HepG2 (cell line): Measurements from ENCODE around the gene CDH23. TPM values are rescaled to one million over a fixed set of nuclear protein-coding genes. Genes with fewer than 3 reads are reported as not detected.

Source experiments
- ATAC-seq: fragments of 200-7000 bp; cut with Tn5 transposase; 3 replicates; pipeline ENCODE4 v1.9.1; 2020; ENCODE audit warnings: mild to moderate bottlenecking, moderate library complexity
- BruUV-seq: library from RNA; stranded (reverse); fragments of 400-500 nt; replicated peaks from 2 replicates; lab custom pipeline; 2021; lab: Mats Ljungman, UMichigan
- CTCF ChIA-PET: fragments of 300-600 bp; formaldehyde crosslinking; extraction: SDS; loops from one replicate; lab custom pipeline; 2021; ENCODE audit warnings: low total read pairs, inconsistent platforms, low intra/inter-chr PET ratio; lab: Yijun Ruan, JAX
- POLR2A ChIA-PET: fragments of 350-600 bp; sonication (Branson Sonifier 250); formaldehyde crosslinking; loops from one replicate; lab custom pipeline; 2020; ENCODE audit warnings: antibody characterized with exemption, inconsistent platforms; lab: Yijun Ruan, JAX
- DNase-seq: peaks from one replicate; pipeline ENCODE4 v3.0.0-alpha.2; 2015; ENCODE audit warnings: low spot score
- FAIRE-seq: peaks from 3 replicates; lab custom pipeline; 2011; peaks lifted over from hg19 to GRCh38; lab: Jason Lieb, UNC
- H2AFZ ChIP-seq: one replicate; pipeline ENCODE4 v1.6.1; 2011; ENCODE audit warnings: low read length, inconsistent platforms
- H3K27ac ChIP-seq: fragments of 300-600 bp; 3 replicates; pipeline ENCODE4 v1.8.0; 2011; ENCODE audit warnings: mixed run types, mild to moderate bottlenecking, mixed read lengths, low read length, inconsistent platforms; ENCODE audit not compliant: insufficient read depth; ENCODE audit errors: extremely low read length
- H3K27me3 ChIP-seq, 2 experiments: fragments of 200-600 bp in 1 of 2; 2 replicates in 1 of 2; 3 replicates in 1 of 2; pipeline versions ENCODE4 v1.6.0 to v1.8.0; 2011; ENCODE audit warnings: low read length in 2 of 2, mild to moderate bottlenecking in 2 of 2, moderate library complexity in 2 of 2, inconsistent platforms in 1 of 2; ENCODE audit not compliant: insufficient read depth in 2 of 2, control insufficient read depth in 1 of 2
- H3K36me3 ChIP-seq, 2 experiments: fragments of 200-600 bp in 1 of 2; replicated peaks in 1 of 2; 2 replicates in 1 of 2; 3 replicates in 1 of 2; pipeline versions ENCODE4 v1.5.1 to v1.8.0; 2011; ENCODE audit warnings: low read length in 2 of 2, inconsistent platforms in 1 of 2; ENCODE audit not compliant: insufficient read depth in 2 of 2, control insufficient read depth in 1 of 2
- H3K4me1 ChIP-seq: 2 replicates; pipeline ENCODE4 v1.5.1; 2012; ENCODE audit warnings: low read length, inconsistent platforms; ENCODE audit not compliant: insufficient read depth
- H3K4me2 ChIP-seq: 2 replicates; pipeline ENCODE4 v1.6.0; 2011; ENCODE audit warnings: low read depth, low read length, inconsistent platforms
- H3K4me3 ChIP-seq, 3 experiments: fragments of 200-600 bp in 1 of 3; sonication (generic), shearing (Covaris generic) in 1 of 3; replicated peaks in 1 of 3; 2 replicates each; pipeline ENCODE4 v1.5.1; 2011 to 2016; ENCODE audit warnings: low read length in 3 of 3, inconsistent platforms in 2 of 3, low read depth in 2 of 3, mild to moderate bottlenecking in 2 of 3, control low read depth in 1 of 3, mixed read lengths in 1 of 3; ENCODE audit not compliant: insufficient read depth in 1 of 3
- H3K79me2 ChIP-seq: one replicate; pipeline ENCODE4 v1.6.1; 2011; ENCODE audit warnings: low read length, inconsistent platforms; ENCODE audit not compliant: insufficient read depth
- H3K9ac ChIP-seq: 2 replicates; pipeline ENCODE4 v1.6.0; 2011; ENCODE audit warnings: mild to moderate bottlenecking, low read depth, low read length, inconsistent platforms; ENCODE audit not compliant: insufficient read depth
- H3K9me3 ChIP-seq: 2 replicates; pipeline ENCODE4 v1.5.1; 2012; ENCODE audit warnings: mild to moderate bottlenecking, low read length
- H4K20me1 ChIP-seq: 2 replicates; pipeline ENCODE4 v1.6.0; 2011; ENCODE audit warnings: inconsistent platforms, mild to moderate bottlenecking, low read length, moderate library complexity; ENCODE audit not compliant: insufficient read depth
- CBX5 ChIP-seq: sonication (generic); formaldehyde crosslinking; IDR thresholded peaks from 2 replicates; pipeline ENCODE4 v1.4.0; 2020; ENCODE audit warnings: missing genetic modification reagents, borderline replicate concordance
- CREB1 ChIP-seq, 2 experiments: fragments of 450-650 bp in 1 of 2; IDR thresholded peaks; 2 replicates each; pipeline ENCODE4 v1.6.1; 2016 to 2017; ENCODE audit warnings: control low read depth in 1 of 2, mild to moderate bottlenecking in 1 of 2, missing compliant biosample characterization in 1 of 2, missing genetic modification characterization in 1 of 2
- DMAP1 ChIP-seq: IDR thresholded peaks from 2 replicates; pipeline ENCODE4 v1.6.1; 2016
- DMTF1 ChIP-seq: sonication (generic); formaldehyde crosslinking; IDR thresholded peaks from 2 replicates; pipeline ENCODE4 v1.4.0; 2020; ENCODE audit warnings: mild to moderate bottlenecking, missing genetic modification reagents
- GATA4 ChIP-seq: sonication (generic); IDR thresholded peaks from 2 replicates; pipeline ENCODE4 v1.6.1; 2016; ENCODE audit warnings: antibody characterized with exemption, low read depth, borderline replicate concordance
- NAIF1 ChIP-seq: sonication (generic); formaldehyde crosslinking; IDR thresholded peaks from 2 replicates; pipeline ENCODE4 v1.5.0; 2020; ENCODE audit warnings: mild to moderate bottlenecking, missing genetic modification reagents, borderline replicate concordance
- NFYB ChIP-seq: sonication (generic); formaldehyde crosslinking; IDR thresholded peaks from 2 replicates; pipeline ENCODE4 v1.4.0; 2020; ENCODE audit warnings: missing genetic modification reagents
- NFYC ChIP-seq: IDR thresholded peaks from 2 replicates; pipeline ENCODE4 v1.6.1; 2016; ENCODE audit warnings: missing genetic modification reagents, missing compliant biosample characterization
- RXRB ChIP-seq: IDR thresholded peaks from 2 replicates; pipeline ENCODE4 v1.6.1; 2016; ENCODE audit warnings: borderline replicate concordance, missing genetic modification reagents, missing compliant biosample characterization
- TBX2 ChIP-seq: sonication (generic); formaldehyde crosslinking; IDR thresholded peaks from 2 replicates; pipeline ENCODE4 v1.5.0; 2020; ENCODE audit warnings: missing genetic modification reagents, mild to moderate bottlenecking, borderline replicate concordance
- TOE1 ChIP-seq: sonication (generic); formaldehyde crosslinking; IDR thresholded peaks from 2 replicates; pipeline ENCODE4 v1.4.0; 2020; ENCODE audit warnings: mild to moderate bottlenecking, missing genetic modification reagents
- ZNF615 ChIP-seq: sonication (generic); formaldehyde crosslinking; IDR thresholded peaks from 2 replicates; pipeline ENCODE4 v1.5.0; 2020; ENCODE audit warnings: mild to moderate bottlenecking, missing genetic modification reagents, borderline replicate concordance
- ZNF841 ChIP-seq: sonication (generic); formaldehyde crosslinking; IDR thresholded peaks from 2 replicates; pipeline ENCODE4 v1.8.1; 2023; ENCODE audit warnings: missing genetic modification reagents, borderline replicate concordance
- WGBS: methylation state at CpG from one replicate; pipeline ENCODE4 v1.1.6; 2017; ENCODE audit warnings: low lambda C conversion rate; 5-methylcytosine and 5-hydroxymethylcytosine counted together
- in situ Hi-C: cut with HindIII; loops from 2 replicates; pipeline ENCODE4 v1.10.0; 2017; ENCODE audit warnings: low pct_unique_long_range_greater_than_20kb; ENCODE audit not compliant: extremely low pct_ligation_motif_present
- intact Hi-C: fragments of 100-400 bp; cut with micrococcal nuclease; formaldehyde crosslinking; loops from one replicate; pipeline ENCODE4 v1.10.0; 2022; ENCODE audit not compliant: unreplicated experiment
- polyA plus RNA-seq, 8 experiments: library from polyadenylated mRNA; depleted of rRNA in 3 of 8; stranded (reverse) in 7 of 8; unstranded in 1 of 8; fragments of >200 nt; fragmentation: Illumina TruSeq in 4 of 8; extraction: Trizol in 4 of 8; gene quantifications; 2 replicates each; pipeline versions ENCODE4 v1.2.1 to v1.2.3, GENCODE V29; 2011 to 2016; ENCODE audit warnings: low read depth in 4 of 8, missing spikeins in 1 of 8, mixed read lengths in 1 of 8; ENCODE audit not compliant: insufficient read depth in 1 of 8
- total RNA-seq, 5 experiments: library from RNA; depleted of rRNA; stranded (reverse); fragments of >200 nt; fragmentation: Illumina TruSeq; extraction: Trizol; gene quantifications; 2 replicates each; pipeline ENCODE4 v1.2.3, GENCODE V29; 2016; ENCODE audit warnings: low read depth in 1 of 5
- TF ChIP-seq, protein P1 (sequence below): sonication (generic); formaldehyde crosslinking; IDR thresholded peaks from 2 replicates; pipeline ENCODE4 v1.5.0; 2020; ENCODE audit warnings: mild to moderate bottlenecking, missing genetic modification reagents
- TF ChIP-seq, protein P2 (sequence below): sonication (generic); formaldehyde crosslinking; IDR thresholded peaks from 2 replicates; pipeline ENCODE4 v1.4.0; 2020; ENCODE audit warnings: mild to moderate bottlenecking, missing genetic modification reagents

The CDH23 gene
- total and polyA plus RNA-seq, 2 of the 13 experiments (the other 11 are each of a cell fraction or from before 2014, with no cell fraction given), result 0.13 TPM; not detected in 1

GRCh38 chr10:71660313-71660712, 263.6 kb downstream of the CDH23 start:
- Histone ChIP-seq H3K27ac (no peak overlapping the region), H3K27me3 (peaks cover 0 to 5% of the 10 kb centered on the region in 2 experiments; a peak in 2 of 5 replicates), H3K79me2 (no peaks in the 10 kb centered on the region), H3K9me3 (no peaks in the 10 kb centered on the region), H2AFZ (no peak overlapping the region), H3K4me3 (no peak overlapping the region), H3K36me3 (no peaks in the 10 kb centered on the region), H3K4me2 (no peak overlapping the region), H3K4me1 (peaks cover 20% of the 10 kb centered on the region), H4K20me1 (no peaks in the 10 kb centered on the region), H3K9ac (no peak overlapping the region)
- in situ Hi-C loops (no loop called here), intact Hi-C loops (no loop called here)
- ChIA-PET CTCF (no interaction called here), POLR2A (no interaction called here)
- 51% methylated on average over 4 of the region's 4 CpGs for WGBS
- FAIRE-seq, result no peak
- no peak for DNase-seq
- ATAC-seq, result no peak
- TF ChIP-seq NAIF1 (CRISPR knock-in tag) (no peak), NFYC (CRISPR knock-in tag) (no peak), CREB1 (IDR thresholded peaks at IDR 0.05) (no peak), CREB1 (CRISPR knock-in tag; IDR thresholded peaks at IDR 0.05) (no peak), CBX5 (CRISPR knock-in tag) (no peak), GATA4 (no peak), DMTF1 (CRISPR knock-in tag) (no peak), RXRB (CRISPR knock-in tag) (no peak), TBX2 (CRISPR knock-in tag) (no peak), ZNF841 (CRISPR knock-in tag) (no peak), DMAP1 (CRISPR knock-in tag) (no peak), NFYB (CRISPR knock-in tag) (no peak), ZNF615 (no peak), TOE1 (CRISPR knock-in tag) (no peak)
- TF ChIP-seq, protein P1, sequence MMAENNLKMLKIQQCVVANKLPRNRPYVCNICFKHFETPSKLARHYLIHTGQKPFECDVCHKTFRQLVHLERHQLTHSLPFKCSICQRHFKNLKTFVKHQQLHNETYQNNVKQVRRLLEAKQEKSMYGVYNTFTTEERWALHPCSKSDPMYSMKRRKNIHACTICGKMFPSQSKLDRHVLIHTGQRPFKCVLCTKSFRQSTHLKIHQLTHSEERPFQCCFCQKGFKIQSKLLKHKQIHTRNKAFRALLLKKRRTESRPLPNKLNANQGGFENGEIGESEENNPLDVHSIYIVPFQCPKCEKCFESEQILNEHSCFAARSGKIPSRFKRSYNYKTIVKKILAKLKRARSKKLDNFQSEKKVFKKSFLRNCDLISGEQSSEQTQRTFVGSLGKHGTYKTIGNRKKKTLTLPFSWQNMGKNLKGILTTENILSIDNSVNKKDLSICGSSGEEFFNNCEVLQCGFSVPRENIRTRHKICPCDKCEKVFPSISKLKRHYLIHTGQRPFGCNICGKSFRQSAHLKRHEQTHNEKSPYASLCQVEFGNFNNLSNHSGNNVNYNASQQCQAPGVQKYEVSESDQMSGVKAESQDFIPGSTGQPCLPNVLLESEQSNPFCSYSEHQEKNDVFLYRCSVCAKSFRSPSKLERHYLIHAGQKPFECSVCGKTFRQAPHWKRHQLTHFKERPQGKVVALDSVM (CRISPR knock-in tag), result no peak
- TF ChIP-seq, protein P2, sequence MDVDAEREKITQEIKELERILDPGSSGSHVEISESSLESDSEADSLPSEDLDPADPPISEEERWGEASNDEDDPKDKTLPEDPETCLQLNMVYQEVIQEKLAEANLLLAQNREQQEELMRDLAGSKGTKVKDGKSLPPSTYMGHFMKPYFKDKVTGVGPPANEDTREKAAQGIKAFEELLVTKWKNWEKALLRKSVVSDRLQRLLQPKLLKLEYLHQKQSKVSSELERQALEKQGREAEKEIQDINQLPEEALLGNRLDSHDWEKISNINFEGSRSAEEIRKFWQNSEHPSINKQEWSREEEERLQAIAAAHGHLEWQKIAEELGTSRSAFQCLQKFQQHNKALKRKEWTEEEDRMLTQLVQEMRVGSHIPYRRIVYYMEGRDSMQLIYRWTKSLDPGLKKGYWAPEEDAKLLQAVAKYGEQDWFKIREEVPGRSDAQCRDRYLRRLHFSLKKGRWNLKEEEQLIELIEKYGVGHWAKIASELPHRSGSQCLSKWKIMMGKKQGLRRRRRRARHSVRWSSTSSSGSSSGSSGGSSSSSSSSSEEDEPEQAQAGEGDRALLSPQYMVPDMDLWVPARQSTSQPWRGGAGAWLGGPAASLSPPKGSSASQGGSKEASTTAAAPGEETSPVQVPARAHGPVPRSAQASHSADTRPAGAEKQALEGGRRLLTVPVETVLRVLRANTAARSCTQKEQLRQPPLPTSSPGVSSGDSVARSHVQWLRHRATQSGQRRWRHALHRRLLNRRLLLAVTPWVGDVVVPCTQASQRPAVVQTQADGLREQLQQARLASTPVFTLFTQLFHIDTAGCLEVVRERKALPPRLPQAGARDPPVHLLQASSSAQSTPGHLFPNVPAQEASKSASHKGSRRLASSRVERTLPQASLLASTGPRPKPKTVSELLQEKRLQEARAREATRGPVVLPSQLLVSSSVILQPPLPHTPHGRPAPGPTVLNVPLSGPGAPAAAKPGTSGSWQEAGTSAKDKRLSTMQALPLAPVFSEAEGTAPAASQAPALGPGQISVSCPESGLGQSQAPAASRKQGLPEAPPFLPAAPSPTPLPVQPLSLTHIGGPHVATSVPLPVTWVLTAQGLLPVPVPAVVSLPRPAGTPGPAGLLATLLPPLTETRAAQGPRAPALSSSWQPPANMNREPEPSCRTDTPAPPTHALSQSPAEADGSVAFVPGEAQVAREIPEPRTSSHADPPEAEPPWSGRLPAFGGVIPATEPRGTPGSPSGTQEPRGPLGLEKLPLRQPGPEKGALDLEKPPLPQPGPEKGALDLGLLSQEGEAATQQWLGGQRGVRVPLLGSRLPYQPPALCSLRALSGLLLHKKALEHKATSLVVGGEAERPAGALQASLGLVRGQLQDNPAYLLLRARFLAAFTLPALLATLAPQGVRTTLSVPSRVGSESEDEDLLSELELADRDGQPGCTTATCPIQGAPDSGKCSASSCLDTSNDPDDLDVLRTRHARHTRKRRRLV (CRISPR knock-in tag), result no peak
- no TSS peak for BruUV-seq
